ENCODE measurements around the gene ESYT1. TPM values are rescaled to one million over a fixed set of nuclear protein-coding genes. Genes with fewer than 3 reads are reported as not detected.

The ESYT1 gene
- 100 to 1,000 TPM; 136 to 174 (median 151) TPM for total RNA-seq (2021; fragmentation: NEBNext Ultra II Directional; extraction: Animal tissue kit (Norgen Biotek cat#: 25700))
- long read RNA-seq, full-length matches to known transcripts, result 41 of 78 reads
- long read RNA-seq, partial matches to known transcripts, result 29 of 78 reads
- long read RNA-seq, other reads (novel, unspliced or antisense), result 8 of 78 reads

- H3K4me3 Mint-ChIP-seq, result peak within 1 kb of the TSS; percentile 93
- H3K27ac Mint-ChIP-seq, result peak within 1 kb of the TSS; percentile 94
- H3K9me3 Mint-ChIP-seq, result no peaks in the 10 kb centered on the region
- peak; percentile 27; the same call in 1 of the 2 replicates for TF ChIP-seq CTCF (IDR thresholded peaks at IDR 0.05)
- H3K4me1 Mint-ChIP-seq (ENCODE audit: low read depth), result peaks cover 41% of the 10 kb centered on the region
- peaks cover 26% of the 10 kb centered on the region for H3K36me3 Mint-ChIP-seq (ENCODE audit: low read depth)
- peaks cover 2% of the 10 kb centered on the region; the same call in 1 of the 2 replicates for H3K27me3 Mint-ChIP-seq (ENCODE audit: insufficient read depth)
- DNase-seq, result peak; percentile 100
Measured at GRCh38 chr12:56127888-56128669, at the start of gene ESYT1. Gene ESYT1, plus strand, starts transcription at chr12:56128267. Its CDS starts 53 bp downstream, at chr12:56128320.

- no peak for TF ChIP-seq CTCF (IDR thresholded peaks at IDR 0.05)
- no peaks in the 10 kb centered on the region for H3K9me3 Mint-ChIP-seq
- no peaks in the 10 kb centered on the region for H3K36me3 Mint-ChIP-seq (ENCODE audit: low read depth)
- H3K4me1 Mint-ChIP-seq (ENCODE audit: low read depth), result peaks cover 7% of the 10 kb centered on the region
- peak overlapping the region; percentile 73; the same call in 1 of the 2 replicates for H3K27ac Mint-ChIP-seq
- H3K27me3 Mint-ChIP-seq (ENCODE audit: insufficient read depth), result peaks cover 13% of the 10 kb centered on the region
- no peak for DNase-seq
- peak overlapping the region; percentile 90; the same call in 1 of the 2 replicates for H3K4me3 Mint-ChIP-seq
Measured at GRCh38 chr12:56078427-56078826, 49.6 kb upstream of the ESYT1 start.

- peak; percentile 87 for TF ChIP-seq CTCF (IDR thresholded peaks at IDR 0.05)
- Mint-ChIP-seq H3K9me3 (no peaks in the 10 kb centered on the region), H3K36me3 (ENCODE audit: low read depth) (no peaks in the 10 kb centered on the region), H3K27ac (peak overlapping the region; percentile 73), H3K27me3 (ENCODE audit: insufficient read depth) (peaks cover 13% of the 10 kb centered on the region), H3K4me1 (ENCODE audit: low read depth) (peaks cover 7% of the 10 kb centered on the region), H3K4me3 (peak overlapping the region; percentile 90)
- DNase-seq, result peak; percentile 87
Measured at GRCh38 chr12:56078931-56079722, 48.9 kb upstream of the ESYT1 start.

GRCh38 chr12:56079723-56080555, 48.1 kb upstream of the ESYT1 start, which contains the start of gene ERBB3:
Gene ERBB3, plus strand, starts transcription at chr12:56080165. Its CDS starts 136 bp downstream, at chr12:56080301.
- Mint-ChIP-seq H3K36me3 (ENCODE audit: low read depth) (no peaks in the 10 kb centered on the region), H3K9me3 (no peaks in the 10 kb centered on the region), H3K27ac (peak within 1 kb of the TSS; percentile 73), H3K27me3 (ENCODE audit: insufficient read depth) (peaks cover 13% of the 10 kb centered on the region), H3K4me3 (peak within 1 kb of the TSS; percentile 90), H3K4me1 (ENCODE audit: low read depth) (peaks cover 7% of the 10 kb centered on the region)
- no peak for TF ChIP-seq CTCF (IDR thresholded peaks at IDR 0.05)
- peak; percentile 70 for DNase-seq
